Measurements from ENCODE around the gene CCDC141. TPM values are rescaled to one million over a fixed set of nuclear protein-coding genes. Genes with fewer than 3 reads are reported as not detected.
"Not testable (repeated sequence)": the region's sequence is repeated elsewhere in the genome, so short reads cannot be mapped to it uniquely, and the experiment has no call there.

CCDC141 gene
- total and polyA plus RNA-seq, 2 donors (not counting 3 experiments of a cell fraction or from before 2014, with no cell fraction given): not detected

DNA sequence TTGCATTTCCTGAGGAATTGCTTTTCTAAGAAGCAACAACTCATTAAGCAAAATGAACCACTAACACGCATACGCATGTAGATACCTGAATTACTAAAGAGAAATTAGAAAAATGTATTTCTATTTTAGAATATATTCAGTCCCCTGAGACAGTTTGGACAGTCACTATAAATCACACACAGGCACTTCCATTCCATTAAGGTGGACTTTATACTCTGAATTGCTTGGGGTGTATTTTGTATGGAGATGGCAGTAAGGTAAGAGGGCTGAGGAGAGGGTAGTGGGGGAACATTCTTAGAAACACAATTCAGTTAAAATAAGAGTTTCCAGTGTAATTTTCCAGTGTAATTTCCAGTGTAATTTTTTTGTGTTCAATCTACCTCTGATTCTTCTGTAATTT, 1.8 kb downstream of the CCDC141 start:
- FAIRE-seq: no peak
- Histone ChIP-seq H3K4me2 (ENCODE audit: insufficient read depth, low read length) (no peak overlapping the region), H3K9ac (replicated peaks; ENCODE audit: extremely low read depth, insufficient read depth, low read length) (no peak overlapping the region), H3K27ac (ENCODE audit: insufficient read depth, low read depth, low read length) (no peak overlapping the region), H3K27me3 (ENCODE audit: control insufficient read depth in 2 of 2, insufficient read depth in 2 of 2, low read length in 2 of 2) (peaks cover 0 to 4% of the 10 kb centered on the region in 2 experiments), H3K4me3 (replicated peaks in 1 of 3; ENCODE audit: insufficient read depth in 1 of 3, low read depth in 1 of 3, low read length in 3 of 3) (no peak overlapping the region), H3K79me2 (ENCODE audit: control insufficient read depth, insufficient read depth, low read length) (no peaks in the 10 kb centered on the region), H4K20me1 (replicated peaks; ENCODE audit: control insufficient read depth, extremely low read depth, insufficient read depth, low read length) (no peaks in the 10 kb centered on the region), H3K4me1 (ENCODE audit: control insufficient read depth, extremely low read depth, insufficient read depth, low read length) (no peaks in the 10 kb centered on the region), H2AFZ (ENCODE audit: low read depth, low read length) (no peak overlapping the region), H3K9me1 (replicated peaks; ENCODE audit: control insufficient read depth, extremely low read depth, insufficient read depth, low read length) (no peaks in the 10 kb centered on the region), H3K36me3 (ENCODE audit: control insufficient read depth in 2 of 2, extremely low read depth in 1 of 2, insufficient read depth in 2 of 2, low read length in 2 of 2) (no peaks in the 10 kb centered on the region), H3K9me3 (replicated peaks; ENCODE audit: control insufficient read depth, insufficient read depth, low read length) (no peaks in the 10 kb centered on the region)
- intact Hi-C loops (cut with micrococcal nuclease) (no loop called here), dilution Hi-C loops (cut with MboI; ENCODE audit: extremely low pct_ligation_motif_present, low sequenced_read_pairs) (no loop called here)
- no TSS peak for BruUV-seq (replicated peaks)
- DNase-seq (ENCODE audit: low read depth, low spot score): no peak
- ChIA-PET CTCF (no interaction called here), POLR2A (no interaction called here)
- TF ChIP-seq MYC (IDR thresholded peaks at IDR 0.05; ENCODE audit: low read depth, low read length): no peak
- TF ChIP-seq GATA2 (IDR thresholded peaks at IDR 0.05; ENCODE audit: insufficient read depth, insufficient read length, low read depth, low read length): no peak
- no peak for TF ChIP-seq FOS (IDR thresholded peaks at IDR 0.05; ENCODE audit: borderline replicate concordance, insufficient read depth, low read length)
- no peak for TF ChIP-seq EZH2 (IDR thresholded peaks at IDR 0.05; ENCODE audit: borderline replicate concordance, low read depth, low read length, severe bottlenecking)
- no peak for TF ChIP-seq POLR2AphosphoS5 (IDR thresholded peaks at IDR 0.05; ENCODE audit: insufficient read depth, low read depth, low read length)
- TF ChIP-seq JUN (IDR thresholded peaks at IDR 0.05; ENCODE audit: borderline replicate concordance, insufficient read depth, insufficient read length, low read depth): no peak
- TF ChIP-seq CTCF (IDR thresholded peaks at IDR 0.05; ENCODE audit: extremely low read depth in 1 of 2, insufficient read depth in 1 of 2, low read depth in 1 of 2, low read length in 2 of 2): no peak
- TF ChIP-seq POLR2A (IDR thresholded peaks at IDR 0.05; ENCODE audit: low read depth, low read length): no peak
- TF ChIP-seq, protein P1, sequence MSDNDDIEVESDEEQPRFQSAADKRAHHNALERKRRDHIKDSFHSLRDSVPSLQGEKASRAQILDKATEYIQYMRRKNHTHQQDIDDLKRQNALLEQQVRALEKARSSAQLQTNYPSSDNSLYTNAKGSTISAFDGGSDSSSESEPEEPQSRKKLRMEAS (IDR thresholded peaks at IDR 0.05; ENCODE audit: insufficient read depth, insufficient read length): no peak

- H3K9me3 ChIP-seq (replicated peaks; ENCODE audit: control insufficient read depth, insufficient read depth, low read length); FAIRE-seq; POLR2A ChIA-PET; H3K79me2 ChIP-seq (ENCODE audit: control insufficient read depth, insufficient read depth, low read length); H3K36me3 ChIP-seq (ENCODE audit: control insufficient read depth in 2 of 2, extremely low read depth in 1 of 2, insufficient read depth in 2 of 2, low read length in 2 of 2); H4K20me1 ChIP-seq (replicated peaks; ENCODE audit: control insufficient read depth, extremely low read depth, insufficient read depth, low read length); dilution Hi-C loops (cut with MboI; ENCODE audit: extremely low pct_ligation_motif_present, low sequenced_read_pairs); H3K27ac ChIP-seq (ENCODE audit: insufficient read depth, low read depth, low read length); DNase-seq (ENCODE audit: low read depth, low spot score); H3K4me2 ChIP-seq (ENCODE audit: insufficient read depth, low read length); H3K27me3 ChIP-seq (ENCODE audit: control insufficient read depth in 2 of 2, insufficient read depth in 2 of 2, low read length in 2 of 2); intact Hi-C loops (cut with micrococcal nuclease); H3K9ac ChIP-seq (replicated peaks; ENCODE audit: extremely low read depth, insufficient read depth, low read length); CTCF ChIA-PET; H3K4me1 ChIP-seq (ENCODE audit: control insufficient read depth, extremely low read depth, insufficient read depth, low read length); H3K9me1 ChIP-seq (replicated peaks; ENCODE audit: control insufficient read depth, extremely low read depth, insufficient read depth, low read length); H3K4me3 ChIP-seq (replicated peaks in 1 of 3; ENCODE audit: insufficient read depth in 1 of 3, low read depth in 1 of 3, low read length in 3 of 3); H2AFZ ChIP-seq (ENCODE audit: low read depth, low read length); BruUV-seq (replicated peaks): not testable (repeated sequence)
Observed at GRCh38 chr2:179045602-179046001, 4.3 kb downstream of the CCDC141 start.

Data from endothelial cell of umbilical vein (primary cell).